Omental fat pad (tissue), 4 donors: ENCODE measurements around the gene MED16. TPM values are rescaled to one million over a fixed set of nuclear protein-coding genes. Genes with fewer than 3 reads are reported as not detected.

Experiments
- ATAC-seq: fragments of 150-250 bp; one replicate; pipeline ENCODE4 v1.9.1; 2016; ENCODE audit warnings: mild to moderate bottlenecking, moderate library complexity; ENCODE audit not compliant: low FRiP score
- DNase-seq: peaks from one replicate; pipeline ENCODE4 v3.0.0-alpha.2; 2019; ENCODE audit warnings: low spot score
- total RNA-seq, 4 donors: library from RNA; depleted of rRNA; stranded (reverse); fragments of >200 nt; gene quantifications; one replicate each; pipeline ENCODE4 v1.1.0, GENCODE V29; 2016
- TF ChIP-seq, protein P1 (sequence below), 3 donors: fragments of 450-650 bp; IDR thresholded peaks; one replicate each; pipeline ENCODE4 v1.5.1; 2016 to 2017; ENCODE audit warnings: antibody characterized with exemption in 3 of 3, mild to moderate bottlenecking in 3 of 3, moderate library complexity in 2 of 3

MED16 gene
- total RNA-seq, 4 donors from 2014 or later, result 20.1 to 34.0 (median 24.5) TPM

DNA sequence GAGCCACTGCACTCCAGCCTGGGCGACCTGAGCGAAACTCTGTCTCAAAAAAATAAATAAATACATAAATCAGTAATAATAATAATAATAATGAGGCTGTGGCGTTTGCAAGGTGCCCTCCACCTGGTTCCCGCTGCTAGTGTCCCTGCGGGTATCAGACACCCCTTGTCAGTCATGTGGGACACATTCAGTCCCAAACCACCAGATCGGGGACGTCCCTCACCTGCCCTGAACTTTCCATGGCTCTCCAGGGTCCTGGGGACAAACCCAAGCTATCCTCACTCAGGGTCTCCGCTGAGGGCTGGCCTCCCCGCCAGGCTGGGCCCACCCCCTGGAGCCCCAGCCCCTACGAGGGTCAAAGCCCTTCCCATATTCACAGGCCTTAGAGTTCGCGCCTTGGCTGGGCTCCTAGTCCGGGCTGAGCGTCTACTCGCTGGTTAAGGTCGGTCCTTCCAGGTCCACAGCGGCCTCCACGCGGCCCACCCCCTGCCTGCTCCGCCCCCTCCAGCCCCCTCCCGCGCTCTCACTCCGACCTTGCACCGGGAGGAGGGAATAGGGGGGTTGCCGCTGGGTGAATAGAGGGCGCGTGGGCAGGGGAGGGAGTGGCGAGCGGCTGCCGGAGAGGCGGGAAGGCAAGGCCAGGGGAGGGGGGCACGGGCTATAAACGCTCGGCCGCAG lies 23.8 kb upstream of the MED16 start:
- peak; percentile 33 for ATAC-seq
- no peak for DNase-seq
- TF ChIP-seq, protein P1, sequence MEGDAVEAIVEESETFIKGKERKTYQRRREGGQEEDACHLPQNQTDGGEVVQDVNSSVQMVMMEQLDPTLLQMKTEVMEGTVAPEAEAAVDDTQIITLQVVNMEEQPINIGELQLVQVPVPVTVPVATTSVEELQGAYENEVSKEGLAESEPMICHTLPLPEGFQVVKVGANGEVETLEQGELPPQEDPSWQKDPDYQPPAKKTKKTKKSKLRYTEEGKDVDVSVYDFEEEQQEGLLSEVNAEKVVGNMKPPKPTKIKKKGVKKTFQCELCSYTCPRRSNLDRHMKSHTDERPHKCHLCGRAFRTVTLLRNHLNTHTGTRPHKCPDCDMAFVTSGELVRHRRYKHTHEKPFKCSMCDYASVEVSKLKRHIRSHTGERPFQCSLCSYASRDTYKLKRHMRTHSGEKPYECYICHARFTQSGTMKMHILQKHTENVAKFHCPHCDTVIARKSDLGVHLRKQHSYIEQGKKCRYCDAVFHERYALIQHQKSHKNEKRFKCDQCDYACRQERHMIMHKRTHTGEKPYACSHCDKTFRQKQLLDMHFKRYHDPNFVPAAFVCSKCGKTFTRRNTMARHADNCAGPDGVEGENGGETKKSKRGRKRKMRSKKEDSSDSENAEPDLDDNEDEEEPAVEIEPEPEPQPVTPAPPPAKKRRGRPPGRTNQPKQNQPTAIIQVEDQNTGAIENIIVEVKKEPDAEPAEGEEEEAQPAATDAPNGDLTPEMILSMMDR (IDR thresholded peaks at IDR 0.05), result no peak

DNA sequence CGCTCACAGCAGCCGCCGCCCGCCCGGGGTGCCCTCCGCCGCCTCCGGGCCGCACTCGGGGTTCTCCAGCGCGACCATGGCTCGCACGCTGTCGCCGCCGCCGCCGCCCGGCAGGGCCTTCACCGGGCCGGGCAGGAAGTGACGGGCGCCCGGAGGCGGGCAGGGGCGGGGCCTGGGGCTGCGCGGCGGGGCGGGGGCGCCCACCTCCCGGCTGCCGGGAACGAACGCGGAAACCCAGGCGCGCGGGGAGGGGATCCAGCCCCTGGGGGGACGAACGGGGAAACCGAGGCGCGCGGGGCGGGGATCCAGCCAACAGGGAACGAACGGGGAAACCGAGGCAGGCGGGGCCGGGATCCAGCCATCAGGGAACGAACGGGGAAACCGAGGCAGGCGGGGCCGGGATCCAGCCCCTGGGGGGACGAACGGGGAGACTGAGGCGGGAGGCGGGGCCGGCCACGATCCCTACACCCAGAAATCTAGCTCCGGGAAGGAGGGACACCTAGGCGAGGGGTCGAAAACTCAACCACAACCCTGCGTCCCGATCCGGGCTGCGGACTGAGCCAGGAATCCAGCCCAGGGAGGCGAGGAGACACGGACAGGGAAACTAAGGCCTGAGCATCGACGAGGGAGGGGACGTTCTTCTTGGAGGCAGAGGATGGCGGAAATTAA lies 20.2 kb upstream of the MED16 start, which contains the start of gene R3HDM4:
TSS of gene R3HDM4 (minus strand) at position 140 of the 669 bp plus-strand sequence. CDS start at position 78, 62 bp downstream.
- TF ChIP-seq, protein P1 (IDR thresholded peaks at IDR 0.05), result no peak
- peak; percentile 83 for ATAC-seq
- peak; percentile 46 for DNase-seq

DNA sequence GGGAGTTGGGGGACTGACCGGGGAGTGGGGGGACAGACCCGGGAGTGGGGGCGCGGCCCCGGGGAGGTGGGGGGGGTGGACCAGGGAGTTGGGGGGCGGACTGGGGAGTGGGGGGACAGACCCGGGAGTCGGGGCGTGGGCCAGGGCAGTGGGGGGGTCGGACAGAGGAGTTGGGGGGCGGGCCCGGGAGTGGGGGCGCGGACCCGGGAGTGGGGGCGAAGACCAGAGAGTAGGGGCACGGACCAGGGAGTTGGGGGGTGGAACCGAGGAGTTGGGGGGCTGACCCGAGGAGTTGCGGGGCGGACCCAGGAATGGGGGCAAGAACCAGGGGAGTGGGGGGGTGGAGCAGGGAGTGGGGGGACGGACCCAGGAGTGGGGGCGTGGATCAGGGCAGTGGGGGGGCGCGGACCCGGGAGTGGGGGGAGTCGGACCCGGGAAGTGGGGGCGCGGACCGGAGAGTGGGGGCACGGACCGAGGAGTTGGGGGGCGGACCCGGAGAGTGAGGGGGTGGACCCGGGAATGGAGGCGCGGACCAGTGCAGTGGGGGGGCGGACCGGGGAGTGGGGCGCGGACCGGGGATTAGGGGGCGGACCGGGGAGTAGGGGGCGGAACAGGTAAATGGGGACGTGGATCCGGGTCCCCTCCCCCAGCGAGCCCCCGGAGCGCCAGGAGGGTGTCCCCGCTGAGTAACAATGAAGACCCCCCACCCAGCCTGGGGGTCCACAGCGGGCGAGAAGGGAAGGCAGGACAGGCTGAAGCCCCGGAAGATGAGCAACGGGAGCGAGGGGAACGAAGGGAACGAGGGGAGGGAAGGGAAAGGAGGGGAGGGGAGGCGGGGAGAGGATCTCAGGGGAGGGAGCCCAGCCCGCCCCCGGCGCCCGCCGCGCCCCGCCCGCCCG lies 19.4 kb upstream of the MED16 start:
- DNase-seq (no peak), ATAC-seq (peak; percentile 42)
- TF ChIP-seq, protein P1 (IDR thresholded peaks at IDR 0.05), result no peak

DNA sequence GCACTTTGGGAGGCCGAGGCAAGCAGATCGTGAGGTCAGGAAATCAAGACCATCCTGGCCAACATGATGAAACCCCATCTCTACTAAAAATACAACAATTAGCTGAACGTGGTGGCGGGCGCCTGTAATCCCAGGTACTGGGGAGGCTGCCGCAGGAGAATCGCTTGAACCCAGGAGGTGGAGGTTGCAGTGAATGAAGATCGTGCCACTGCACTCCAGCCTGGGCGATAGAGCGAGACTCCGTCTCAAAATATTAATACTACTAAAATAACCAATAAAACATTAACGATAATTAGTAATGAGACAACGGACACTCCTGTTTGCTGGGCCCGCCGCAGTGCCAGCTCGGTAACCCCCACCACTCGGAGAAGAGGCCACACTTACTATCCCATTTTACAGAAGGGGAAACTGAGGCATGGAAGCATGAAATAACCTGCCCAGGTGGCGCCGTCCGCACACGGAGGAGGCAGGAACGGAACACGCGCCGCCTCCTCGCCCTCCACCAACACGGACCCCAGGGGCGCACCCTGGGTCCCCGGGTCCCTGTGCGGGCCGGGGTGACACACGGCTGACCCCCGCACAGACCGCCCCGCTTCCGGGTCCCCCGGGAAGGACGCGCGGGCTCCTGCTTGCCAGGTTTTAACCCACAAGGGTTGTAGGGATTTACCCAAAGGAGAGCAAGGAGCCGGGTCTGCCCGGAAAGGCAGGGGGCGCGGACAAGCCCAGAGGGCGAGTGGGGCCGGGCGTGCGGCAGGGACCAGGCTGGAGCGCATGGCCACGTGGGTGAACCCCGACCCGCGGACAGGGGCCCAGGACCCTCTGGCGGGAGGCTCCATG lies 18.4 kb upstream of the MED16 start:
- no peak for ATAC-seq

DNA sequence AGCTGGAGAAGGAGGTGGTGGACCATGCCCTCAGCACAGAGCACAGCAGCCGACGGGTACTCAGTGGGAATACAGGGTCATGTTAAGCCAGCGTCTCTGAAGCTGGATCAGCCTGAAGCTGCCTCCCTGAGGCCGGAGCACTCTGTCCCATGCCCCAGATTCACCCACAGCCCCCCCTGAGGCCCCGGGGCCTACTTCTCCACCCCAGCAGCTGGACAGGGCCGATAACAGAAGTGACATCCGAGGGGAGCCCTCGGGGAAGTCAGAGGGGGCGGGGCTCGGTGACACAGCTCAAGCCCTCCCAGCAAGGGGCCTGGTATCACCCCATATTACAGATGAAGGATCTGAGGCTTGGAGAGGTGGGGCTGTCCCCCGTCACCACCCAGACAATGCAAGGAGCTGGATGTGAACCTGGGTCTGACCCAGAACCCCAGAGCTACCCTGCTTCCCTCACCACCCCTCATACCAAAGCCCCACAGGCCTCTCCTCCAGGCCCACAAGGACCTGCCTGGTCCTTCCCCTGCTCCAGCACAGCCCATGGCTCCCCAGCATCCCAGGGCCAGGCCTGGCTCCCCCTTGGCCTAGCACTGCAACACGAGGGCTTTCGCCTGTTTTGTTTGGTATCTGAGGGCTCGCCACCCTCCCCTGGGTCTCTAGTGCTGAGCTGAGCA lies 14.3 kb upstream of the MED16 start:
- ATAC-seq, result peak; percentile 11

More for the DNA sequence above, 18.4 kb upstream of the MED16 start:
- TF ChIP-seq, protein P1 (IDR thresholded peaks at IDR 0.05), result no peak
- DNase-seq, result no peak

More for the DNA sequence above, 14.3 kb upstream of the MED16 start:
- TF ChIP-seq, protein P1 (IDR thresholded peaks at IDR 0.05), result no peak
- DNase-seq, result no peak
